NCI-H1930 (cell line): ENCODE measurements around the gene NOTCH4.
A peak's percentile ranks its signal among the peaks of the same experiment; 100 is the strongest.
"Not testable (repeated sequence)": the region's sequence is repeated elsewhere in the genome, so short reads cannot be mapped to it uniquely, and the experiment has no call there.

ENCODE experiments used
- DNase-seq, 2 experiments: peaks; one replicate each; lab custom pipeline; 2025; lab: John Stamatoyannopoulos, UW

NOTCH4 gene

GRCh38 chr6:32223258-32224235, at the start of gene NOTCH4:
Gene NOTCH4, minus strand, starts transcription at chr6:32224067. Its CDS starts 139 bp downstream, at chr6:32223928.
- no peak for DNase-seq

GRCh38 chr6:32271429-32271828, 47.6 kb upstream of the NOTCH4 start:
- DNase-seq, result no peak

GRCh38 chr6:32268459-32268858, 44.6 kb upstream of the NOTCH4 start:
- not testable (repeated sequence) for DNase-seq

- no peak for DNase-seq
These were observed 43.2 kb upstream of the NOTCH4 start for GRCh38 chr6:32267035-32267434.

GRCh38 chr6:32257262-32257661, 33.4 kb upstream of the NOTCH4 start:
- DNase-seq, result not testable (repeated sequence)

GRCh38 chr6:32255199-32256153, 31.6 kb upstream of the NOTCH4 start:
- peak; percentile 60 to 81 for DNase-seq

GRCh38 chr6:32254761-32255198, 30.9 kb upstream of the NOTCH4 start:
- DNase-seq, result peak in 1 of 2 experiments; percentile 60

DNA sequence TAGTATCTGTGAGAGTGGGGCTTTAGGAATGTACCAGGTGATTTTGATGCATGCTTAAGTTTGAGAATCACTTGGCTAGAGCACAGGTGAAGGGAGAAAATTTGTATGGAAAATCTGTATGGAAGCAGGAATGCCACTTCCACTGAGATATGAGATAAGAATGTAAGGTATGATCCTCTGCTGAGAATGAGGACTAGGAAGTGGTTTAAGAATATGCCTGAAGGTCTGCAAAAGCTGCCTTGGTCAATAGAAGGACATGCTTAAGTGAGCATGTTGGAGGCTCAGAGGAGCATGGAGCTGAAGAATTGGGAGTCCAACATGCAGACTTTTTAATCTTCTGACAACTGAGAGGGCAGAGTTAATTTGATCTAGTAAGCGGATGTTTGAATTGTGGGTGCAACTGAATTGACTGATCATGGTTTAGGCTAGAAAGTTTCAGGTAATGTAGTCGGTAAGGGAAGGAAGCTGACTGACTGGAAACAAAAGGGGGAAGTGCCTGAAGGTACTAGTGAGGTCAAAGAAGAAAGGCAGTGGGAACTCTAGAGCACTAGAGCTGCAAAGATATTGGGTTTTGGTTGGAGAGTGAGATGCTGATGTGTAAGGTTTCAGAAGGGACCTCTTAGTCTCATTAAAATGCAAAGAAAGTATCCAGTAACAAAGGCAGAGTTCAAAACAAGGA, 28.6 kb upstream of the NOTCH4 start:
- DNase-seq, result no peak

GRCh38 chr6:32249262-32249661, 25.4 kb upstream of the NOTCH4 start:
- no peak for DNase-seq

DNA sequence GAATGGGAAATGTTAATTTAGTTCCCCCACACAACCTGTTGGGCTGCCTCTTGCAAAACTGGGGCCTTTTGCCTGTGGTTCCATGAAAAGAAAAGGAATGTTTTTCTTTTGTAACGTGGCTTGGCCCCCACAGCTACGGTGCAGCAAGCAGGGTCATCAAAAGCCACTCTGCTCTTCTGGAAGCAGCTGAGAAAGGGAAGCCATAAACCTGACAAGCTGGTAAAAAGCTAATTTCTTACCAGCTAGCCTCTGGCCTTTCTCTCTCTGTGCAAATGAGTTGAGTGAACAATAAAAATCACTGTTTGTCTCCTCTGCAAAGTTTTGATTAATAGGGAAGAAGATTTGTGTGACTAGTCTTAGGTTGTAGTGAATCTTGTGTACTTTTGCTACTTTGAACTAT, 23.5 kb upstream of the NOTCH4 start:
- no peak for DNase-seq

GRCh38 chr6:32244946-32245398, 21.1 kb upstream of the NOTCH4 start:
- peak; percentile 8 to 49 for DNase-seq

GRCh38 chr6:32244270-32244669, 20.4 kb upstream of the NOTCH4 start:
- no peak for DNase-seq

GRCh38 chr6:32242318-32242813, 18.5 kb upstream of the NOTCH4 start:
- DNase-seq, result not testable (repeated sequence)

GRCh38 chr6:32240686-32241085, 16.8 kb upstream of the NOTCH4 start:
- no peak for DNase-seq

DNA sequence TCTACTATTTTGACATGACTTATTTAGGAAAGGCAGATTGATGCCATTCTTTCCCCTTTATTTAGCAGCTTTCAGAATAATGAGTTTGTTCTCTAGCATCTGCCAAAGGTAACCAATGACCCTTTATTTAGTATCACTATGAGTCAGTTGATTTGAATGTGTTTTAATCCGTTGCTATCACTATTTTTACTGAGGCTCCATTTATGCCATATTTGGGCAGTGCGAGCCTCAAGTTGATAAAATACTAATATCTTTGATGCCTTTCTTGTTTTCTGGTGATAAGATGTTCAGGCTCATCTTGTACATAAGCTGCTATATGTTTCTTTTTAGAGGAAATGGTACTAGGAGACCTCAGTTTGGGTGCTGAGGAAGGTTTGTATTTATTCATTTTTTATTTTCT, 15.6 kb upstream of the NOTCH4 start:
- DNase-seq, result no peak

DNA sequence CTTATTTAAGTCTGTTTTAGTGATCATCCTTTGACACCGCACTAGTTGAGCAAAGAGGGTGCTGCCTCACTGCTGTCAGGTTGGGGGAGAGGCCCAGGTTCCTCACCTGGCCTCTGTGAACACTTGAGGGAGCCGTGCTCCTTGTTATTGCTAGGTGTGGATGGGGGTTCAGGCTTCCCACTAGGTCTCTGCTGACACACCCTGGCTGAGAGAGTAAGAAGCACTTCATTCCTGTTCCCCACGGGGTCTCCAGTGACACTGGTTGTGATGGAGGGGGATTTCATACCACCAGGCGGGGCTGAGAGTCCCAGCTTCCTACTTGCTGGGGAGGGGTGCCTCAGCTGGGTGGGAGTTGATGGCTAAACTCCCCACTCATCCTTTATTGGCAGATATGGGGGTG, 11.1 kb upstream of the NOTCH4 start:
- DNase-seq, result no peak

DNA sequence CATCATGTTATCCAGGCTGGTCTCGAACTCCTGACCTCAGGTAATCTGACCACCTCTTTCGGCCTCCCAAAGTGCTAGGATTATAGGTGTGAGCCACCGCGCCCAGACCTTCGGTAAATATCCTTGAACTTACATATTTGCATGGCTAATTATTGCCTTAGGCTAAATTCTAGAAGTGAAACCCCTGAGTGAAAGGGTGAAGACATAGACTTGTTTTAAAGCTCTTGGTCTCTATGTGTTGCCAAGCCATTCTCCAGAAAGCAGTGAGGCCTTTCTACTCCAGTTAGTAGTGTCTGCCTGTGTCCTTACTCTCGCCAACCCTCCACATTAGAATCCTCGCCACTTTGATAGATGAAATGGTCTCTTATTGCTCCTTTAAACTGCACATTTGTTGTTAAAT, 2.6 kb upstream of the NOTCH4 start:
- DNase-seq, result no peak

DNA sequence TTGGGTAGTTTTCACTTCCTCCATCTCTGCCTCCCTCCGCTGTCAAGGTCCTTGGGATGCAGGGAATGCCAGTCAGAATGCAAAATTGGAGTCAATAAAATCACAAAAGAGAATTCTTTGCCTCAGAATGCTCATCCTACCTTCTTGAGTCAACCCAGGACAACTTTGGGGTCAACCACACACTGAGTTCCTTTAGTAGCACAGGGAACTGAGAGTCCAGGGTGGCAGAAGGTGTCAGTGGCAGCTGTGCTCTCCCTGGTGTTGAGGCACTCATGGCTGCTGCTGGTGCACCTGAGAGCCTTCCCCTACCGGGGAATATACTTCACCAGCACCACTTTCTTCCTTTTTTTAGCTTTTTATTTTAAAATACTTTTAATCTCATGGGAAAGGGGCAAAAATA, 829 bp upstream of the NOTCH4 start:
- no peak for DNase-seq

- DNase-seq, result no peak
These were observed 1.3 kb downstream of the NOTCH4 start for GRCh38 chr6:32222333-32223230.

DNA sequence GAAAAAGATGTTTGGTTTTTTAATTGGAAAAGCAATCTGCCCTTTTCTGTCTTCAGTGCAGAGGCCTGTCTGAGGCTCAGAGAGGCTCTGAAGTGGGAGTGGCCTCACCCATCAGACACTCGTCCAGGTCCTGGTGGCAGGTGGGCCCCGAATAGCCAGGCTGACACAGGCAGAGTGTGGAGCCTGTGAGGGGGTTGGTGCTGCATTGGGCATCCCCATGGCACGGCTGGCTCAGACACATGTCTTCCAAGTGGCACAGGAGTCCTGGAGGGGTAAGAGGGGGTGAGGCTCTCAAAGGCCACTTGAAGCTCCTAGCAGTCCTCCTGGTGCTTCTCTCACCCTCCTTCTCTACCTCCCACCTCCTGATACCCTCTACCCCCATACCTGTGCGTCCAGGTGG, 3.8 kb downstream of the NOTCH4 start:
- no peak for DNase-seq
